ENCODE results near the gene FTO.

The FTO gene

DNA sequence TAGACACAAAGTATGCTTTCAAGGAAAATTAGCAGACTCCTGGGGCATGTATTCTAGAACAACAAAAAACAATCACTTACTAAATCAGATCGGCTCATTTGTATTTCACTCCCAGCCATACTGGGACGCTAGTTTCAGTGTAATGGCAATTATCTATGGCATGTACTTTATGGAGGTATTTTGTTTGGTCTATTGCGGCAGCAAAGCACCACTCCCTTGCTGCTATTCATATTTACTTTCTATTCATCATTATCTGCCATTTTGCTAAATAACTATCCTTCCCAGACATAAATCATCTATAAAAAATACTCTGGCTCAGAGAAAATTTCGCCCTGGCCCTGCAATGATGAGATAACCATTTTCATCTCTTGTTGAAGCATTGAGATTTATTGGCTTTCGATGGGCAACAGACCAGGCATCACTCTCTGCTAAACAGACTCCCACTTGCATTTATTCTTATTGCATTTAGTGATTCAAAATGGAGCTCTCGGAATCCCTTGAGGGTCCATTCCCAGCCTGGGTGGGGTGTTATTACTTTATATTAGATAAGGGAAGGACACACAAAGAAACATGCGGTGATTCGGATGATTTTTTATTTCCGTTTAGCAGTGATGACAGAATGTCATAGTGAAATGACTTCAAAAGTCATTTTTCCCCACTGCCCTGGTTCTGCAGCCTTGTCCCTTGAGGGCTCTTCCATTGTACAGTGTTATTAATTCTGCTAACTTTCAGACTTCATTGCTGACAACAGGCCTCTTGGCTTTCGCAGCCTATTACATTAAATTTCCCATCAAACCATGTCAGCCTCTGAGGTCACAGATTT is 356.9 kb downstream of the FTO start:
- TF ChIP-seq, protein P1, sequence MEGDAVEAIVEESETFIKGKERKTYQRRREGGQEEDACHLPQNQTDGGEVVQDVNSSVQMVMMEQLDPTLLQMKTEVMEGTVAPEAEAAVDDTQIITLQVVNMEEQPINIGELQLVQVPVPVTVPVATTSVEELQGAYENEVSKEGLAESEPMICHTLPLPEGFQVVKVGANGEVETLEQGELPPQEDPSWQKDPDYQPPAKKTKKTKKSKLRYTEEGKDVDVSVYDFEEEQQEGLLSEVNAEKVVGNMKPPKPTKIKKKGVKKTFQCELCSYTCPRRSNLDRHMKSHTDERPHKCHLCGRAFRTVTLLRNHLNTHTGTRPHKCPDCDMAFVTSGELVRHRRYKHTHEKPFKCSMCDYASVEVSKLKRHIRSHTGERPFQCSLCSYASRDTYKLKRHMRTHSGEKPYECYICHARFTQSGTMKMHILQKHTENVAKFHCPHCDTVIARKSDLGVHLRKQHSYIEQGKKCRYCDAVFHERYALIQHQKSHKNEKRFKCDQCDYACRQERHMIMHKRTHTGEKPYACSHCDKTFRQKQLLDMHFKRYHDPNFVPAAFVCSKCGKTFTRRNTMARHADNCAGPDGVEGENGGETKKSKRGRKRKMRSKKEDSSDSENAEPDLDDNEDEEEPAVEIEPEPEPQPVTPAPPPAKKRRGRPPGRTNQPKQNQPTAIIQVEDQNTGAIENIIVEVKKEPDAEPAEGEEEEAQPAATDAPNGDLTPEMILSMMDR (IDR thresholded peaks at IDR 0.05; ENCODE audit: low read depth, low read length) = no peak
- DNase-seq (ENCODE audit: extremely low read depth, low read depth) = no peak

DNA sequence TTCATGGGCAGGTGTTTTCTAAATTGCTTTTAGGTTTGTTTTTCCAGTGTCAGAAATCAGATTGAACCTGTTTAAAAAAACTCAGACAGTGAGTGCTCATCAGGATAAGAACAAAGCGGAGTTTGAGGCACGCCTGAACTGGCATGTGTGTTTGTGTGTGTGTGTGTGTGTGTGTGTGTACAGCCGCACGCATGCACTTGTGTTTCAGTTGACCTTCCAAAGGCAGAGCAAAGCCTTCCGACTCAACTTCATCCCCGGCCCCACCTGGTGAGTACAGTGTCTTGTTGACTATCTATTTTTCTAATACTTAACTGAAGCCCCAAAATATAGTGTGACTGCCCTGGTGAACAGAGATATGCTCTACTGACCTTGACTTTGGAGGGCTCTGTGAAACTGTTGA is 357.5 kb downstream of the FTO start:
- TF ChIP-seq, protein P1 (IDR thresholded peaks at IDR 0.05; ENCODE audit: low read depth, low read length) = no peak
- DNase-seq (ENCODE audit: extremely low read depth, low read depth) = no peak

DNA sequence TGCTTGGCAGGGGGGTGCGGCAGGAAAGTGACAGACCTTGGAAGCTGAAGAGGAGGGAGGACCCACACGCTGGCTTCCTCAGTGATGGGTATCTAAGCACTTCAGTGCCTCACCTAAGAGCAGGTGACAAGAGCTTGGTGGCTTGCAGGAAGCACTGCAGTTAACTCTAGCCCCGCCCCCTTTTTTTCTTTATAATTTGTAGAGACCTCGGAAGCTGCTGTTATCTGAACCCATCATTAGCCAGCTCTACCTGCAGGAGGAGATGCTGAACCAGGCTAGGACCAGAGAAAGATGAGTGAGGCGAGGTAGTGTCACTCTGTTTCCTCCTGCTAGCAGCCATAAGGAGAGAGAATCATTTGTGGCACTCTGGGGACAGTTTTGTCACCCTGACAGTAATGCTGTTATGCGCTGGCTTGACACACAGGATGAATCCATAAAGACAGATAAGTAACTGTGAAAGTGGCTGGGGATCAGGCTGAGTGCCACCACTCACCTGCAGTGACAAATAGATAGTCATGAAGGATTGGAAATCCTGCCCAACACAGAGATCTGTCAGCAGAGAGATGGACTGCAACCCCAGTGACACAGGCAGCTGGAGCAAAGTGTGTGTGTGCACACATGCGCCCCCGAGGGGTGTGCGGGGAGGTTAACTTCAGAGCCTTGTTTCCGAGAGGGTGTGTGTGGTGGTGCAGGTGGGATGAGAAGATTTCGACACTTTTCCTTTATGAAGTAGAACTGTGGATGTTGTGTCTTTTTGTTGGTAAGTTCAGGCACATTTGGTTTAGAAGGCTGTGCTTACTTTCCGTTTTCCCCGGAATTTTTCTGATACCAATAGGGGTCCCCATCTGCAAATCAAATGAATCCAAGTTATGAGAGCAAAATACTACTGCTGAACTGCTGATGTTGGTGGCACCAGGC is 358.7 kb downstream of the FTO start:
- TF ChIP-seq, protein P1 (IDR thresholded peaks at IDR 0.05; ENCODE audit: low read depth, low read length) = no peak; the same call in 1 of the 2 replicates

DNA sequence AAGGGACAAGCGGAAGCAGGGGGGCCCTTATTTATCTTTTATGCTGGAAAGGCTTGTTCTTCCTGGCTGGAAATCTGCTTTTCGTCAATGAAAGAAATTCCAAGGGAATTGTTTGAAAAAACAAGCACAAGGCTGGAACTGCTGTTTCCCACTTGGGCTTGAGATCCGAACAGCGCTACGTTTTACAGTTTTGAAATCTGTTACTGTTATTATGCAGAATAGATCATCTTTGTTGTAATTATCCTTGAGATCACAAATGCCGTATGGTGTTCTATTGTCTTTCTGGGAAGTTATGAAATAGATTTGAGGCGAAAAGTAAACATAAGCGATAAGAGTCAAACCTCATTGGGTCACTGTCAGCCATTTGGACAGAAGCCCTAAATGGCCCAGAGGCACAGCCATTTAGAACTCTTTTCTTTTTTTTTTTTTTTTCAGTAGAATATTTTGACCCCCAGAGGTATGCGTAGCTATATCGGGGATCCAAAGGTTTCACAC is 359.4 kb downstream of the FTO start:
- TF ChIP-seq, protein P1 (IDR thresholded peaks at IDR 0.05; ENCODE audit: low read depth, low read length) = no peak
- no peak for DNase-seq (ENCODE audit: extremely low read depth, low read depth)

More for the DNA sequence above, 358.7 kb downstream of the FTO start:
- DNase-seq (ENCODE audit: extremely low read depth, low read depth) = no peak

DNA sequence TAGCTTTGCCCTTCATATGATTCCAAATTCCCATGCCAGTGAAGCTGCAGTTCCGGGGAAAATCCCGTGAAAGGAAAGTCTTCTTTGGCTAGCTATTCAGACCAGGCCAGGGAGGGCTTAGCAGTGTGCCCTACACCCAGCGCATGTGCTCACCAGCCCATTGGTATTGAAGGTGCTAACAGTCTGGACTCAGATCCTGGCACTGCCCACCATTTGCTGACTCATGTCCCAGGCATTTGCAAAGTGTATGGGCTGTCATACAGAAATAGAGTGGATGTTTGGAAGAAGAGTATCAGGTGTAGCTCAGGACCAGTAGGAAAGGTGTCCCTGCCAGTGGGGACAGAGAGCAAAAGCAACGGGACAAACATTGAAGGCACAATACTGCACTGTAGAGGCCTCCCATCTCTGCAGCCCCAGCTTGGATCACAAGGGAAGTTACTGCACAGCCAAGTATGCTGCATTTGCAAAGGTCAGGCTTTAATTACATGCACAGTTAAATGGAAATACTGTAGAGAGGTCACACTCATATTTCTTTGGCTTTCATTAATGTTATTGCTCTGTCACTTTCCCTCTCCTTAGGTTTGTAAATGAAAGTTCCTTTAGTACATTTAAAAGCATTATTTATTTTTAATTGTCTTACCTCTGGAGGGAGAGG is 362.6 kb downstream of the FTO start:
- TF ChIP-seq, protein P1 (IDR thresholded peaks at IDR 0.05; ENCODE audit: low read depth, low read length) = no peak
- DNase-seq (ENCODE audit: extremely low read depth, low read depth) = no peak

DNA sequence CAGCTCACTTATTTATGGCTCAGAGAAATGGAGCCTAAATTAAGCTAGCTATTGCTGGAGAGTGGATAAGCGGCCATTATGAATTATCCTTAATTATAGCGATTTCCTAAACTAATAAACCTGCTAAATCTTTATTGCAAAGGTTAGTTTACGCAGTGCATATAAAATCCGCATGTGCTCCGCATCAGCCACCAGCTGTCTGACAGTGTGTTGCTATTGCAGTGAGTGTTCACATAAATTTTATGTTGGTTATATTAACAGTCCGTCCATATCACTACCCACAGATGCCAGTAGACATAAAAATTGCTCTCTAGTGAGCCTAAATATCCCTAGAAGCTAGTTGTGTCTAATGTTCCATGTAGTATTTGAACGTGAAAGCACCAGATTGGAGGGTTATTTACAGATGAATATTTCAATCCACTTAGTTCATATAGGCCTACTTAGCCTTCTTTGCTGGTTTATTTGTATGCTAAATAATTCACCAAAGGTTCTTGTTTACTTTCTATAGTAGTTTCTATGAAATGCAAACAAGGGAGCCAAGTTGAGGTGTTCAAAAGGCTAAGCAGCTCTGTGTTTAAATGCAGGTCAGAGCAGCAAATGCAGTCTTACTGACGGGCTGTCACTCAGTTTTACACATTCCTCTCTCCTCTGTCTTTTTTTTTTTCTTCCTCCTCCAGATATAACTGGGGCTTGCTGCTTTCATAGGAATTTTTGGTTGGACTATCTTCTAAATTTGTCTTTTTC is 363.5 kb downstream of the FTO start:
- TF ChIP-seq, protein P1 (IDR thresholded peaks at IDR 0.05; ENCODE audit: low read depth, low read length) = no peak
- DNase-seq (ENCODE audit: extremely low read depth, low read depth) = no peak
